Activated naive CD8-positive, alpha-beta T cell (primary cell): ENCODE results near the gene SMOC2.

ENCODE experiments used
- H3K27ac Mint-ChIP-seq: one replicate; pipeline ENCODE4 v1.8.0; 2021; ENCODE audit warnings: mixed read lengths
- H3K27me3 Mint-ChIP-seq: one replicate; pipeline ENCODE4 v1.8.0; 2021; ENCODE audit warnings: mixed read lengths
- H3K36me3 Mint-ChIP-seq: one replicate; pipeline ENCODE4 v1.8.0; 2021; ENCODE audit warnings: mixed read lengths
- H3K4me1 Mint-ChIP-seq: one replicate; pipeline ENCODE4 v1.8.0; 2021; ENCODE audit warnings: low read depth, mixed read lengths
- H3K4me3 Mint-ChIP-seq: one replicate; pipeline ENCODE4 v1.8.0; 2021; ENCODE audit warnings: mild to moderate bottlenecking, mixed read lengths
- H3K9me3 Mint-ChIP-seq: one replicate; pipeline ENCODE4 v1.8.0; 2021; ENCODE audit warnings: low read depth, mixed read lengths

Gene SMOC2

GRCh38 chr6:168715643-168716481 is 274.9 kb downstream of the SMOC2 start:
- Mint-ChIP-seq H3K27me3 (peaks cover 2% of the 10 kb centered on the region), H3K4me1 (no peaks in the 10 kb centered on the region), H3K27ac (no peak overlapping the region), H3K36me3 (no peaks in the 10 kb centered on the region), H3K4me3 (no peak overlapping the region), H3K9me3 (no peaks in the 10 kb centered on the region)

GRCh38 chr6:168716581-168716980 is 275.6 kb downstream of the SMOC2 start:
- H3K4me1 Mint-ChIP-seq = no peaks in the 10 kb centered on the region
- H3K27me3 Mint-ChIP-seq = peaks cover 3% of the 10 kb centered on the region
- no peaks in the 10 kb centered on the region for H3K36me3 Mint-ChIP-seq
- H3K4me3 Mint-ChIP-seq = no peak overlapping the region
- H3K27ac Mint-ChIP-seq = no peak overlapping the region
- H3K9me3 Mint-ChIP-seq = no peaks in the 10 kb centered on the region

GRCh38 chr6:168717491-168717890 is 276.5 kb downstream of the SMOC2 start:
- H3K36me3 Mint-ChIP-seq = no peaks in the 10 kb centered on the region
- H3K27me3 Mint-ChIP-seq = peaks cover 3% of the 10 kb centered on the region
- no peaks in the 10 kb centered on the region for H3K4me1 Mint-ChIP-seq
- H3K9me3 Mint-ChIP-seq = no peaks in the 10 kb centered on the region
- H3K27ac Mint-ChIP-seq = no peak overlapping the region
- H3K4me3 Mint-ChIP-seq = no peak overlapping the region
